ENCODE measurements around the gene TXNDC17. TPM values are rescaled to one million over a fixed set of nuclear protein-coding genes. Genes with fewer than 3 reads are reported as not detected.

TXNDC17 gene
- total and polyA plus RNA-seq, 3 experiments from 2014 or later = 98.0 to 110 (median 105) TPM

DNA sequence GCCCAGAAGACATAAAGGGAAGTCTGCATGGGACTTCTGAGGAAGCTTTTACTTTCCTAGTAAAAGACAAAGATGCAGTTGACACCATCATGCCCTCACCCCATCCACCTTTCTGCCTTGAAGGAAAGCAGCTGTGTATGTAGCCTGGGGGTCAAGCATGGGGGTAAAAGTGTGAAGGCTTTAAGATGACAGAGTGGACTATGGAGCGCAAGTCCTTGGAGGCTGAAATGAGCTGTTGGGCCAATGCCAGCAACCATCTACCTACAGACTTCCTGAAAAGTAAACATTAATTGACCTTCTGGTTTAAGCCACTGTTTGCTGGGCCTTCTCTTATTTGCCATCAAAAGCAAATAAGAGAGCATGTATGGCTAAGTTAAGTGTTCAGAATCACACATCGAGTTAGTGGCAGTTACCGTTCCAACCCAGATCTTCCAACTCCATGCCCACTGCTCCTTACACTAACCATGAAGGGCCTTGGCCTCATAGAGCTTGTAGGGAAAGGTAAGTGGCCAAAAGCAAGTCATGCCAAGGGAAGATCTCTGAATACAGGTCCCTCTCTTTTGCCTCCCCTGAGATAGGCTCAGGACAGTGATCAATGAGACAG, 42.3 kb downstream of the TXNDC17 start:
- Histone ChIP-seq H3K27ac (ENCODE audit: low read depth, low read length) (no peak overlapping the region), H3K4me1 (ENCODE audit: insufficient read depth, low read length) (no peaks in the 10 kb centered on the region), H3K36me3 (ENCODE audit: insufficient read depth, low read length) (no peaks in the 10 kb centered on the region), H3K9me3 (ENCODE audit: low read length) (no peaks in the 10 kb centered on the region), H3K4me3 (ENCODE audit: low read length) (no peak overlapping the region), H3K27me3 (ENCODE audit: insufficient read depth, low read length, poor library complexity, severe bottlenecking) (peaks cover 7% of the 10 kb centered on the region)
- no peak overlapping the region for H3K27ac Mint-ChIP-seq
- ChIA-PET CTCF (interaction anchor here (1.0 kb wide), 1 partner anchor 17 kb away, joined by 4 read pairs; no protein-coding TSS in a partner anchor), POLR2A (no interaction called here)
- peaks cover 0 to 2% (median 0%) of the 10 kb centered on the region in 3 donors for H3K4me1 Mint-ChIP-seq
- H3K27me3 Mint-ChIP-seq = peaks cover 30 to 81% of the 10 kb centered on the region in 2 donors
- no peak for DNase-seq
- no peaks in the 10 kb centered on the region for H3K9me3 Mint-ChIP-seq
- H3K4me3 Mint-ChIP-seq = no peak overlapping the region
- H3K36me3 Mint-ChIP-seq = peaks cover 0 to 5% (median 0%) of the 10 kb centered on the region in 3 donors

DNA sequence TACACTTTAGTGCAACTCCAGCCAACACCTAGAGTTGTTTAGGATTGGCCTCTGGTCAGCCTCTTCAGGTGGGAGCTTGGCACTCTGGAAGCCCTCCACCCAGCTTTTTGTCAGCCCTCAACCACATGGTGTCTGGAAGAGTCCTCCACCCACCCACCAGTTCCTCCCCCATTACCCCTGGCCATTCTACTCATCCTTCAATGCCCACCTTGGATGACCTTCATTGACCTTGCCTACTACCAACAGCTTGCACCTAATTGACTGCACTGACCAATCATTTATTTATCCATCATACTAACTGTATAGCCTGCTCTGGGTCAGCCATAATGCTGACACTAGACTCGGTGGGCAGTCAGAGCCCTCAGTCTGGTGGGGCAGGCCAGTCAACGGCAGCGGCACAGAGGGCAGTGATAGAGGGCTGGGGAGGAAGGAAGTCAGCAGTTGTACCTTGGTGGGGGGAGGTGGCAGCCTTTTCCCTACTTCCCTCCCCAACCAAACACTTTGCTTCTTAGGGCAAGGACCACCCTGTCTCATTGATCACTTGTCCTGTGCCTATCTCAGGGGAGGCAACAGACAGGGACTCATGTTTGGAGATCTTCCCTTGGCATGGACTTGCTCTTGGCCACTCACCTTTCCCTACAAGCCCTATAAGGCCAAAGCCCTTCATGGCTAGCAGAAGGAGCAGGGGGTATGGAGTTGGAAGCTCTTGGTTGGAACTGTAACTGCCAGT, 43.0 kb downstream of the TXNDC17 start:
- ChIA-PET CTCF (no interaction called here), POLR2A (no interaction called here)
- no peaks in the 10 kb centered on the region for H3K9me3 Mint-ChIP-seq
- H3K27ac Mint-ChIP-seq = no peak overlapping the region
- no peak overlapping the region for H3K4me3 Mint-ChIP-seq
- Histone ChIP-seq H3K4me3 (ENCODE audit: low read length) (no peak overlapping the region), H3K27me3 (ENCODE audit: insufficient read depth, low read length, poor library complexity, severe bottlenecking) (no peaks in the 10 kb centered on the region), H3K9me3 (ENCODE audit: low read length) (no peaks in the 10 kb centered on the region), H3K4me1 (ENCODE audit: insufficient read depth, low read length) (no peaks in the 10 kb centered on the region), H3K27ac (ENCODE audit: low read depth, low read length) (no peak overlapping the region), H3K36me3 (ENCODE audit: insufficient read depth, low read length) (no peaks in the 10 kb centered on the region)
- no peak for DNase-seq
- peaks cover 26 to 75% of the 10 kb centered on the region in 2 donors for H3K27me3 Mint-ChIP-seq
- H3K4me1 Mint-ChIP-seq = no peaks in the 10 kb centered on the region
- peaks cover 0 to 5% (median 0%) of the 10 kb centered on the region in 3 donors for H3K36me3 Mint-ChIP-seq

DNA sequence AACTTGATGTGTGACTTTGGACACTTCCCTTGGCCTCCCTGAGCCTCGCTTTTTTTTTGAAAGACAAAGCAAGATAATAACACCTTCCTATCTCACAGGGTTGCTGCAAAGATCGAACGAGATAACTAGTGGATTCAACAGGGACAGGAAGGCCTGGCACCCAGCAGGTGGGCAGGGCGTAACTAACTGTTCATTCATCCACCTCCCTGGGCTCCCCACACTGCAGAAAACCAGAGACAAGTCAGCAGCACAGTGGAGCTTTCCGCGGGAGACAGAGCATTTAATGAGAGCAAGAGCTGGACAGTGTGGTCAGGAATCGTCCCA, 43.6 kb downstream of the TXNDC17 start:
- Mint-ChIP-seq H3K36me3 (peaks cover 0 to 5% (median 0%) of the 10 kb centered on the region in 3 donors), H3K4me3 (no peak overlapping the region), H3K27ac (no peak overlapping the region), H3K4me1 (no peaks in the 10 kb centered on the region), H3K9me3 (no peaks in the 10 kb centered on the region), H3K27me3 (peaks cover 27 to 77% of the 10 kb centered on the region in 2 donors)
- Histone ChIP-seq H3K4me1 (ENCODE audit: insufficient read depth, low read length) (no peaks in the 10 kb centered on the region), H3K4me3 (ENCODE audit: low read length) (no peak overlapping the region), H3K27me3 (ENCODE audit: insufficient read depth, low read length, poor library complexity, severe bottlenecking) (no peaks in the 10 kb centered on the region), H3K9me3 (ENCODE audit: low read length) (no peaks in the 10 kb centered on the region), H3K27ac (ENCODE audit: low read depth, low read length) (no peak overlapping the region), H3K36me3 (ENCODE audit: insufficient read depth, low read length) (no peaks in the 10 kb centered on the region)
- DNase-seq = no peak
- ChIA-PET POLR2A (no interaction called here), CTCF (no interaction called here)

DNA sequence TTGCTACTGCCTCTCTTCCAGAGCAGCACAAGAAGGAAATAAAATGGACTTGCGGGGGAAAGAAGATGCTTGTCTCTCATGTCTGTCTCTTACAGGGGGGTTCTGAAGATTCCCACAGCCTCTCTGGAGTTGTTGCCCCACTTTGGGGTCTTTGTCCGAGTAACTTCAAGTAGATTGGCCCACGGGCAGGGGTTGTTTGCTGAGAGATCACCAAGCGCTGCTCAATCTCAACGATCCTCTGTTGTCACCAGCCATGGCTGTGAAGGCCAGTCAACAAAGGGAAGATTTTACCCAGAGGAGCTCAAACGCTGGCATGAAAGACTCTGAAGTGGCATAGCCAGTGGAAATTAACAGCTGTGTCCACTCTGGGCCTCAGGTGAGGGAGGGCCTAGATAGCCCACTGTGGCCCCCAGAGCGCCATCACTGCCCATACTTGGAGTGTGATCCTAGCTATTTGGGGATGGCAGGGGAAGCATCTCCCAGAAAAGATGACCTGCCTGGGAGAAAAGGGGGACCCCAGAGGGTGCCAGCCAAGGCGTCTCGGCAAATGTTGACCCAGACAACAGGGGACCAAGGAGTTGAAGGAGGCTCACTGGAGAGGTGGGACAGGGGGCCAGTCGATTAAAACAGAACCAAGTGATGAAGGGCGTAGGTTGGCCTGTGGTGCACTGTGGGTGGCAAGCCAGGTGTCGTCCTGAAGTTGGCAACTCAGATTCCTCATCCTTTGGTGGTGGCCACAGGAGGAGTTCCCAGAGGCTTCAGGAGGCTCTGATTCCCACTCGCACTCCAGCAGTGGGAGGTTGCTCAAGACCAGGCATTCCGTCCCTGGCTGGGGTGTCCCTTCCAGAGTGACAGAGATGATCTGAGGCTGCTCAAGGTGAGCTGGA, 44.3 kb downstream of the TXNDC17 start:
- H3K4me3 Mint-ChIP-seq = no peak overlapping the region
- peaks cover 0 to 5% (median 0%) of the 10 kb centered on the region in 3 donors for H3K36me3 Mint-ChIP-seq
- POLR2A ChIA-PET = no interaction called here

DNA sequence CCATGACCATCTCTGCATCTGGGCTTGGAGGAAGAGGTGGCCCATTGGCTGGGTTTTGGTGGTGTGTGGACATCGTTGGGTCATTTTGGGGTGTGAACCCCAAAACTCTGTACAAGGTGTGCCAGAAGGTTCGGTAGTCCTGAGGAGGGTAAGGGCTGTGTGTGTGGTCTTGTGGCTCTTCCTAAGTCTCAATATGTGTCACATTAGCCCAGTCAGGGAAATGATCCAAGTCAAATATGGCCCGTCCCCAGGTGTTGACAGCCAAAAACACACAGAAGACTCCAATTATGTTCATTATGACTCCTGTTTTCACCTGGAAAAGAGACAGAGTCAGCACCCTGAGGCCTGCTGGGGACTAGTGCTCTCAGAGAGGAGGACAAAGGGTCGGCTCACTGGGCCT, 45.2 kb downstream of the TXNDC17 start:
- H3K27me3 ChIP-seq (ENCODE audit: insufficient read depth, low read length, poor library complexity, severe bottlenecking) = no peaks in the 10 kb centered on the region
- H3K4me3 ChIP-seq (ENCODE audit: low read length) = no peak overlapping the region
- no peak overlapping the region for H3K27ac Mint-ChIP-seq
- H3K27me3 Mint-ChIP-seq = peaks cover 18 to 83% of the 10 kb centered on the region in 2 donors
- CTCF ChIA-PET = no interaction called here
- no peaks in the 10 kb centered on the region for H3K4me1 Mint-ChIP-seq
- peaks cover 0 to 5% (median 0%) of the 10 kb centered on the region in 3 donors for H3K36me3 Mint-ChIP-seq
- no peaks in the 10 kb centered on the region for H3K36me3 ChIP-seq (ENCODE audit: insufficient read depth, low read length)
- POLR2A ChIA-PET = no interaction called here
- no peaks in the 10 kb centered on the region for H3K9me3 Mint-ChIP-seq
- no peak overlapping the region for H3K4me3 Mint-ChIP-seq
- H3K4me1 ChIP-seq (ENCODE audit: insufficient read depth, low read length) = no peaks in the 10 kb centered on the region
- no peaks in the 10 kb centered on the region for H3K9me3 ChIP-seq (ENCODE audit: low read length)
- no peak for DNase-seq
- H3K27ac ChIP-seq (ENCODE audit: low read depth, low read length) = no peak overlapping the region

More for the DNA sequence above, 44.3 kb downstream of the TXNDC17 start:
- no peaks in the 10 kb centered on the region for H3K36me3 ChIP-seq (ENCODE audit: insufficient read depth, low read length)
- CTCF ChIA-PET = no interaction called here
- no peak overlapping the region for H3K4me3 ChIP-seq (ENCODE audit: low read length)
- H3K9me3 Mint-ChIP-seq = no peaks in the 10 kb centered on the region
- no peaks in the 10 kb centered on the region for H3K4me1 Mint-ChIP-seq
- no peak overlapping the region for H3K27ac ChIP-seq (ENCODE audit: low read depth, low read length)
- H3K27me3 Mint-ChIP-seq = peaks cover 24 to 80% of the 10 kb centered on the region in 2 donors
- H3K4me1 ChIP-seq (ENCODE audit: insufficient read depth, low read length) = no peaks in the 10 kb centered on the region
- DNase-seq = no peak
- H3K9me3 ChIP-seq (ENCODE audit: low read length) = no peaks in the 10 kb centered on the region
- H3K27ac Mint-ChIP-seq = no peak overlapping the region
- no peaks in the 10 kb centered on the region for H3K27me3 ChIP-seq (ENCODE audit: insufficient read depth, low read length, poor library complexity, severe bottlenecking)

DNA sequence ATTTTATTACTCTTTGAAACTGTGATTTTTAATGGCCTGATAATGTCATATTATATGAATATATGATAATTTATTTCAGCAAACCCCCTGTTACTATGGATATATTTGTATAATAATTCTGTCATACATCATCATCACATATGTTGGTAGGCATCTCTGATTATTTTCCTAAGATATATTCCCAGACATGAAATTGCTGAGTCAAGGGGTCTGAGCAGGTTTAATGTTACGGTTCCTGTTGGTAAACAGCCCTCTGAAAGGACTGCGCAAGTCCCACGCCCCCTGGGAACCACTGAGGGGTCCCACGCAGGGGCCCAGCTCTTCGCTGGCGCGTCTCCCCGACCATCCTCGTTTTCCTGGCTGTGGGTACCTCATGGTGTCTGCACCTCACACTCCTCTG, 48.1 kb downstream of the TXNDC17 start:
- Histone ChIP-seq H3K27ac (ENCODE audit: low read depth, low read length) (no peak overlapping the region), H3K36me3 (ENCODE audit: insufficient read depth, low read length) (no peaks in the 10 kb centered on the region), H3K27me3 (ENCODE audit: insufficient read depth, low read length, poor library complexity, severe bottlenecking) (no peaks in the 10 kb centered on the region), H3K9me3 (ENCODE audit: low read length) (no peaks in the 10 kb centered on the region), H3K4me1 (ENCODE audit: insufficient read depth, low read length) (no peaks in the 10 kb centered on the region), H3K4me3 (ENCODE audit: low read length) (no peak overlapping the region)
- H3K36me3 Mint-ChIP-seq = peaks cover 0 to under 1% (median 0%) of the 10 kb centered on the region in 3 donors
- no peak overlapping the region for H3K4me3 Mint-ChIP-seq
- H3K9me3 Mint-ChIP-seq = no peaks in the 10 kb centered on the region
- POLR2A ChIA-PET = no interaction called here
- H3K27ac Mint-ChIP-seq = no peak overlapping the region
- no peaks in the 10 kb centered on the region for H3K4me1 Mint-ChIP-seq
- peaks cover 23 to 80% of the 10 kb centered on the region in 2 donors for H3K27me3 Mint-ChIP-seq
- CTCF ChIA-PET = no interaction called here
- no peak for DNase-seq

DNA sequence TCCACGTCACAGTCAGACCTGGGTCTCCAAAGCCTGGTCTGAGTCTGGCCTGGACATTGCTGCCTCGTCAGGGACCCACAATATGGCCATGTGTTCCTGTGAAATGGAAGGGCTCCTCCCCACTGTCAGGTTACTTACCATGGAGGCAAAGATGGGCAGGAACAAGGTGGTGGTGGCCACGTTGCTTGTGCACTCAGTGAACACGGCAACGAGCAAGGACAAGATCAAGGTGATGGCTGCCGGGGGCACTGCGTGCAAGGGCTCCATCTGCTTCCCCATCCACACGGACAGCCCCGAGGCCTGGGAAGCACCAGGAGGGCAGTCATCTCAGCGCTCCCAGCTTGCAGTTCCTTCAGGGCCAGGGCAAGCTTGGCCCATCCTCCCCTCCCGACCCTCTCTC, 49.8 kb downstream of the TXNDC17 start:
- Mint-ChIP-seq H3K9me3 (no peaks in the 10 kb centered on the region), H3K27me3 (peaks cover 21 to 73% of the 10 kb centered on the region in 2 donors), H3K4me1 (no peaks in the 10 kb centered on the region), H3K27ac (no peak overlapping the region), H3K4me3 (no peak overlapping the region), H3K36me3 (no peaks in the 10 kb centered on the region)
- Histone ChIP-seq H3K4me3 (ENCODE audit: low read length) (no peak overlapping the region), H3K4me1 (ENCODE audit: insufficient read depth, low read length) (no peaks in the 10 kb centered on the region), H3K27me3 (ENCODE audit: insufficient read depth, low read length, poor library complexity, severe bottlenecking) (no peaks in the 10 kb centered on the region), H3K9me3 (ENCODE audit: low read length) (no peaks in the 10 kb centered on the region), H3K36me3 (ENCODE audit: insufficient read depth, low read length) (no peaks in the 10 kb centered on the region), H3K27ac (ENCODE audit: low read depth, low read length) (no peak overlapping the region)
- ChIA-PET CTCF (no interaction called here), POLR2A (no interaction called here)
- DNase-seq = no peak

DNA sequence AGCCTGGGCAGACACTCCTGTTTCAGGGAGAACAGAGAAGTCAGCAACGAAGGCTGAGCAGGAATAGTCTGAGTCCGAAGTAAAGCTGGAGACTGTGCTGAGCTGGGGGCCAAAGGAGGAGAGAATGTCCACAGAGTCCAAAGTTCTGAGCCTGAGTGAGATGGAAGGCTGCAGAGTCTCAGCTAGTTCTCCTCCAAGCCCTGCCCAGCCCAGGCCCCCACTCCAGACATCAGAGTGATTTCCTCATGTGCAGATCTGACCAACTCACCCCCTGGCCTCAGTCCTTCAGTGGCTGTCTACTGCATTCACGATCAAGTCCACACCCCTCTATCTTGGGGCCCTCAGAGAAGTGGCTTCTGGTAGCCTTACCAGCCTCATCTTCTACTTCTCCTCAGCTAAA, 50.7 kb downstream of the TXNDC17 start:
- no peaks in the 10 kb centered on the region for H3K36me3 Mint-ChIP-seq
- Histone ChIP-seq H3K4me3 (ENCODE audit: low read length) (no peak overlapping the region), H3K27ac (ENCODE audit: low read depth, low read length) (no peak overlapping the region), H3K27me3 (ENCODE audit: insufficient read depth, low read length, poor library complexity, severe bottlenecking) (no peaks in the 10 kb centered on the region), H3K4me1 (ENCODE audit: insufficient read depth, low read length) (no peaks in the 10 kb centered on the region), H3K9me3 (ENCODE audit: low read length) (no peaks in the 10 kb centered on the region), H3K36me3 (ENCODE audit: insufficient read depth, low read length) (no peaks in the 10 kb centered on the region)
- CTCF ChIA-PET = no interaction called here
- no peak overlapping the region for H3K4me3 Mint-ChIP-seq
- POLR2A ChIA-PET = no interaction called here
- no peak overlapping the region for H3K27ac Mint-ChIP-seq
- H3K4me1 Mint-ChIP-seq = no peaks in the 10 kb centered on the region
- peaks cover 19 to 67% of the 10 kb centered on the region in 2 donors for H3K27me3 Mint-ChIP-seq
- DNase-seq = no peak
- H3K9me3 Mint-ChIP-seq = no peaks in the 10 kb centered on the region
